Posterior vena cava (tissue), 2 donors: ENCODE measurements around the gene ZBTB12. TPM values are rescaled to one million over a fixed set of nuclear protein-coding genes. Genes with fewer than 3 reads are reported as not detected.

Source experiments
- DNase-seq: peaks from one replicate; pipeline ENCODE4 v3.0.0-alpha.2; 2020; ENCODE audit warnings: low spot score
- intact Hi-C, 2 donors: fragments of 100-400 bp; cut with DNase I; formaldehyde crosslinking; loops; one replicate each; pipeline versions ENCODE4 v1.14.1 to v1.14.2; 2022 to 2023
- total RNA-seq, 2 donors: library from RNA; stranded (reverse); fragmentation: NEBNext Ultra II Directional; extraction: Animal tissue kit (Norgen Biotek cat#: 25700); gene quantifications; one replicate each; pipeline ENCODE4 v1.2.1, GENCODE V29; 2021
- donor health status: DM: yes; HTN: yes; CAD: no.
- donor health status: DM: yes; HTN: yes; CAD: no.

The ZBTB12 gene
- total RNA-seq, 2 donors from 2014 or later = 3.6 to 4.2 TPM

DNA sequence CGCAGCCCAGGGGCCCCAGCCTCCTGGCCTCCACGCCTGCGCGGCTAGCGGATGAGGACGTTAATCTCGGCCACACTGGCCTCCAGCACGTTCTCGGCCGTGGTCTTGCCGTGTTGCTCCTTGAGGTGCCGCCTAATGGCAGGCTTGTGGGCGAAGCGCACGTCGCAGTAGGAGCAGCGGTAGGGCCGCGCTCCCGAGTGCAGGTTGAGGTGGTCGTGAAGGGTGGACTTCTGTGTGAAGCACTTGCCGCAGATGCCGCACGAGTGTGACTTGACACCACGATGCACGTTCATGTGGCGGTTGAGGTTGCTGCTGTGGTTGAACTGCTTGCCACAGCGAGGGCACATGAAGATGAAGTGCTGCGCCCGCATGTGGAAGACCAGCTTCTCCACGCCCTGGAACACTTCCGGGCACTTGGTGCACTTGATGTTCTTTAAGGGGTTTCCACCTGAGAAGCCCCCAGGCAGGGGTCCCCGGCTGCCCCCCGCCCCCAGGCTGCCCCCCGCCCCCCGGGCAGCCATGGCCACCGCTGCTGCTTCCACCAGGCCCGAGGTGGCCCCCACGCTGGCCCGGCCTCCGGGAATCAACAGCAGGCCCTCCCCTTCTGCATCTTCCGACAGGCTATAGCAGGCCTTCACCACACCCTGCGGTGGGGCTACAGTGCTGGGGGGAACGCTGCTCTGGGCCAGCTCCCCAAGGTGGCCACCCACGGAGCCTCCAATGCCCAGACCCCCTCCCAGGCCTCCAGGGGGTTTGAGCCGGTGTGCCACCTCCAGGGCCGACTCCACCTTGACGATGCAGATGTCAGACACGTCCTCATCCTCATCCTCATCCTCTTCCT is 1.8 kb downstream of the ZBTB12 start:
- DNase-seq = no peak
- intact Hi-C loops = loop anchor here (5.0 kb wide), 1 partner anchor 52 kb away; no protein-coding TSS in a partner anchor

GRCh38 chr6:31899215-31899614 is 2.7 kb downstream of the ZBTB12 start:
- intact Hi-C loops = no loop called here
- no peak for DNase-seq

DNA sequence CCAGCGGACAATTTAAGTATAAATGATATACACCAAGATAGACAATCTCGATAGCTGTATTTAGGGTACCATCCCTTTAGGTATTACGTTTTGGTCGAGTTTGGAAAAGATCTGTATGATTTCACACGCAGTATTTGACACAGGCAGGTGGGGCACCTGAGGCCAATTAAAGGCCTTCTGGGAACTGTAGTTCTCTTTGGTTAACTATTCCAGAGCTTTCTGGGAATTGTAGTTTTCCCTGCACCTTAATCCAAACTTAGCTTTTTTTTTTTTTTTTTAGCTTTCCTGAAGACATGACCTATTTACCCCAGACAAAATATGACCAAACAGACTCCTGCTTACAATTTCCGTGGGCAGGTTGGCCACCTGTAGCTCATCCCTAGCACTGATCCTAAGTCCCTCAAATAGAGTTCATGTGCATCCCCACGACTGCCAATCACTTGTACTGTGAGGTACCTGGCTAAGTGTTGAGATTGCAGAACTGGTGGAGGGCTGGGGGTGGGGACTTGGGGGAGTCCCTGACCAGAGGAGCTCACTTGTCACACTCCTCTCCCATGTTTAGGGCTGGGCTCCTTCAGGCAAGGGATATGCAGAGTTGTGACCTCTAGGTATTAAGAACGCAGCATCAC is 3.4 kb downstream of the ZBTB12 start:
- intact Hi-C loops = no loop called here
- DNase-seq = no peak

DNA sequence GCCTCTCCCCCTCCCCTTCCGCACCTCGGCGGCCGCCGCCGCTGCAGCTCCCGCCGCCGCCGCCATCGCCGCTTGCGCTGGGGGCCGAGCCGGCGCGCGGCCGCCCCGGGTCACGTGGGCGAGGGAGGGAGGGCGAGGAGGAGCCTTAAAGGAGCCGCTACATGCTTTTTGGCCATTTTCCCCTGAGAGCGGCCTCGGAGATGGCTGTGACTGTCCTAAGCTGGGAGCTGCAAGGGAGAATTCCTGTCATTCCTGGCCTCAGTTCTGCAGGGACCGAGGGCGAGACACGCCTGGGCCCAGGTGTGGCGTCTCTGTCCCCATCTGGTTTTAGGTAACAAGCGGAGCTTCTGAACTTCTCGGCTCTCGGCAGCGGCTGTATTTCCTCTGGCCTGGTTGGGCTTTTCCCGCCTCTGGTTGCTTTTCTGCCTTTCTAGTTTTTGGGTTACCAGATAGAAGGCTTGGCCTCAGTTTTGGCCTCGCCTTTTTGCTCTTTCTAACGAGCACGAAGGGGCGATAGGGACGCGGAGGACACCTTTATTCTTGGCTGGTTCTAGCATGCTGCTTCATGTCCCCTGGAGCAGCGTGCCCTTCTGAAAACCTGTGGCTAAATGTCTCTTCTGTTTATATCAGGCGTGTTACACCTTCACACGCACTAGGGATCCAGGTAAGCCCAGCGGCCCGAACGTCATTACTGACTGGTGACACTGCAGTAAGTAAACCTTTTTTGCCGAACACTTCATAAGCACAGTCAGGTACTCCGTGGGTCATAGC is 4.1 kb downstream of the ZBTB12 start, which contains the start of gene EHMT2:
Gene EHMT2 (minus strand): TSS at position 87 of the 771 bp plus-strand sequence. CDS start 21 bp downstream, at position 66.
- intact Hi-C loops = no loop called here

GRCh38 chr6:31896856-31897611 is 4.9 kb downstream of the ZBTB12 start:
- intact Hi-C loops = no loop called here
- DNase-seq = peak; percentile 53

More for the DNA sequence above, 4.1 kb downstream of the ZBTB12 start, which contains the start of gene EHMT2:
- DNase-seq = peak; percentile 96

DNA sequence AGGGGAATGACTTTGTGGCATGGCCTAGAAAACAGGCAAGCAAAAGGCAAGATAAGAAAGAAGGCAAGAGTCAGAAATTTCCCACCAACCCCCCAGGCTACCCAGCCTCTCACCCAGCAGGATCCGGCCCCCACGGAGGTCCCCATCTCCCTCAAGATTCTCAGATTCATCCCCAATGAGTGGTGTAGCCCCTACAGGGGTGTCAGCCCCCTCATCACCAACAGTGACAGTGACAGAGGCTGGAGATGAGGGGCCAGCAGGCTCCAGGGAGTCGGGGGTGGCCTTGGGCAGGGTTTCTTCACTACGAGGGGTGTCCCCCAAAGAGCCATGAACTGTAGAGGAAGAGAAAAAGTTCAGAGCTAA is 5.4 kb downstream of the ZBTB12 start:
- no peak for DNase-seq
- intact Hi-C loops = no loop called here

GRCh38 chr6:31892821-31893220 is 9.1 kb downstream of the ZBTB12 start:
- intact Hi-C loops = no loop called here
- no peak for DNase-seq

- intact Hi-C loops = no loop called here
- no peak for DNase-seq
Observed at GRCh38 chr6:31889331-31889972, 12.4 kb downstream of the ZBTB12 start.

GRCh38 chr6:31888276-31889258 is 13.3 kb downstream of the ZBTB12 start:
- no peak for DNase-seq
- intact Hi-C loops = no loop called here

DNA sequence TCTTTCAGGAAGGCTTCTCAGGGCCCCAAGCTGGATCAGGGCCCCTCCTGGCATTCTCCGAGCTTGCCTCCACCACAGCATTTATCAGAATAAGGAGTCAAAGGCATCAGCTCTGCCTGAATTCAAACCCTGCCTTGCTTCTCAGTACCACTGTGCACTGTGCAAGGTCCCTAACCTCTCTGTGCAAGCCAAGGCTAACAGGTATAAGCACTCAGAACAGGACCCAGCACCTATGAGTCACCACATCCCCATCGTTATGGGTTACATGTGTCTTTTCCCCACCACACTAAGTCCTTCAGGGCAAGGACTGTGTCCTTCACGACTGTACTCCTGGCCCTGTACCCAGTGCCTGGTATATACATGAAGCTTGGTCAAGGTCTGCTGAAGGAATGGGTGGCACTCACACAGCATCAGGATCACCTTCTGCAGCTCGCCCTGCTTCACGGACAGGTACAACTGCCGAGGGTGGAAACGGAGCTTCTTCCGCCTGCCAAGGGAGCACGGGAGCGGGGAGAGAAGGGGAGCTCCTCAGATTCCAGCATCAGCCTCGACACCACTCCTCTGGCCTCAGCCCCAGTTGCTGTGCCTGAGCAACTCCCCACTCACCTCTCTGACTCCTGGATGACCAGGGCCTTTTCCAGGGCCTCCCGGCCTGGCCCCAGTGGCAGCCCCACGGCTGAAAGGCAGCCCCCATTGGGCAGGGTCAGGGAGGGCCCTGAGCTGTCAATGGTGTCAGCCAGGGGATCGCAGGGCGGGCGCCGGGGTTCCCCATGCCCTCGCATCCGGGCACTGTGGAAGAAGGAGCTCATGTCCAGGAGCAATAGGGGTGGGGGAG is 14.5 kb downstream of the ZBTB12 start:
- DNase-seq = no peak
- intact Hi-C loops = no loop called here

GRCh38 chr6:31886541-31886991 is 15.3 kb downstream of the ZBTB12 start:
- intact Hi-C loops = no loop called here
- DNase-seq = no peak

DNA sequence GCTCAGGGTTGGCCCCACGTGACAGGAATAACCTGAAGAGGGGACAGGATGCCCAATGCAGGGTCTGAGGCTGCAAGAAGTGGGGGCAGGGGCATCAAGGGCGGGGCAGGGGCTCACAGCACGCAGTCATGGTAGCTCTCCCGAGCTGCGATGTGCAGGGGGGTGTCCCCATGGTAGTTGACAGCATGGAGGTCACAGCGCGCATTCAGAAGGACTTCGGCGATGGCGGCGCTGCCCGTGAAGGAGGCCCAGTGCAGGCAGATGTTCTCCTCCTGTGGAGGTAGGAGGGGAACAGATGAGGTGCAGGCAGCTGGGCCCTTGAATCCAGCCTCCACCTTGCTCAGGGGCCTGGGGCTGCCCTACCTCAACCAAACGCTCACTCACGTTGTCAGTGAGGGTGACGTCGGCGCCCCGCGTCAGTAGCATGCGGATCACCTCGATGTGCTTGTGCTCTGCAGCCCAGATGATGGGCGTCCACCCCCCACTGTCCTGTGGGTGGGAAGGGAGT is 17.3 kb downstream of the ZBTB12 start:
- intact Hi-C loops = no loop called here
- DNase-seq = no peak

DNA sequence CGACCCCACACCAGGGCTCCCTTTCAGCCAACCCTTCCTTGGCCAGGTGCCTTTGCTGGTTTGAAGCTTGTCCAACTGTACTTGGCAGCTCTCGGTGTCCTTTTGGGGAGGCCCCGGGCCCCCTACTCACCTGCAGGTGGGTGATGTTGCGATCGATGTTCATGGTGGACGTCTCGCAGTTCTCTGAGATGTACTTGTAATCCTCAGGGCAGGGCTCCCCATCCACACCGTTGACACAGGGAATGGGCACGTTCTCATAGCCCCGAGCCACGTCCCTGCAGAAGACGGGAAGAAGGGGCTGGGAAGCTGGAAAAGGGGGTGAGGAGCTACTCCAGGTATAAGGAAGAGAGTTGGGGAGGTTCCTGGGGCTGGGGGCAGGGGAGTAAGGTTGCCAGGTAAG is 18.2 kb downstream of the ZBTB12 start:
- intact Hi-C loops = no loop called here
- DNase-seq = no peak

DNA sequence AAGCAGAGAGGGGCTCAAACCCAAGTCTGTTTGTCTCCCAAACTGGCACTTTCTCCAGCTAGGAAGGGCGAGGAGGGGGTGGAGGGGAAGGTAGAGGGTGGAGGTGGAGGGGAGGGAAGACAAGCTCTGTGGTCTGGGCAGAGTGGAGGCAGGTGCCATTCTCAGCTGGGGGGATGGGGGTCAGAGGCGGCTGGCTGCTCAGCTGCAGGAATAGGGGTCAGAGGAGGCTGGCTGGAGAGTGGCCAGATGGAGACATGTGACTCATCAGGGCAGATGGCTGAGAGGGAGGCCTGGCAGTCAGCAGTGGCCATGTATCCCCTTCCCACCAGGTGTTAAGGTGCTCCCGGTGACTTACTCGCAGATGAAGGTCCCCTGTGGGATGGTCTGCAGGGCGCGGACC is 19.5 kb downstream of the ZBTB12 start:
- DNase-seq = no peak
- intact Hi-C loops = no loop called here

DNA sequence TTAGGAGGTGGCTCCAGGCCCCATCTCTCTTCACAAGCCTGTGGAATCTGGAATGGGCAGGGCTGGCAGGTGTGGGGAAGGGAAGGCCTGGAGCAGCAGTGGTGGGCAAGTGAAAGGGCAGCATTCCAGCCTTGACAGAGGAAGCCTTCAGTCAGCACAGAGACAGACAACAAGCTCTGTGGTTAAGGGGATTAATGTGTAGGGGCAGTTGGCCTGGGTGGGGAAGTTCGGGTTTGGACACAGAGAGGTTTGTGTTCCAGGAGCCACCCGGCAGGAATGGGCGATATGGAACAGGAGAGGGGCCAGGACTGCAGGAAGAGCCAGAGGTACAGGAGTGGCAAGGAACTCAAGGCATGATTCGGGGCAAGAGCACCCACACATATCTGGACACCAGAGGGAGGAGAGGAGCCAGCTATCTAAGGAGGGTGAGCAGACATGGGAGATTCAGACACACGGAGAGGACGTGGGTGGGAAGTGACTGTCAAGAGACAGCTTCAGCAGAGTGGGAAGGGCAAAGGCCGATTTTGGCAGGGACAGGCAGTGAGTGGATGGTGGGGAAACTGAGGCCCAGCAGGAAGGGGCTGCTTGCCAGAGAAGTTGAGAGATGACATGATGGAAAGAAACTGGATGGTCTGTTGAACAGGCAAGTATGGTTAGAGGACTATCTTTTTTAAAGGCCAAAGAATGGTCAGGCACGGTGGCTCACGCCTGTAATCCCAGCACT is 20.6 kb downstream of the ZBTB12 start:
- intact Hi-C loops = no loop called here
- DNase-seq = no peak

DNA sequence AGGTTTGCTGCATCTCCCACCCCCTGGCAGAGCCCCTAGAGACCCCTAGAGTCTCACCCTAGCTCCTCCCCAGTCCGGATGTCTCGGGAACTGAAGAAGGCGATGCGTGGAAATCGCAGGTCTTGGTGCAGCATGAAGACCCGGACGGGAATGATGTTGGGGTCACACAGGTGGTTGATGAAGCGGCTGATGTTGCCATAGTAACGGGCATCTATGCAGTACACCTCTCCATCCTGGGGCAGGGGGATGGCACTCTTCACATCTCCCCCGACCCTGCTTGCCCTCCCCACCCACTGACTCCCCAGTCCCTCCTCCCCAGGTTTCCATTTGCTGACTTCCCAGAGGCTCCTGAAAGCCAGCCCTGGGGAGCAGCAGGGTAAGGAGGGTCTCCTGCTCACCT is 21.3 kb downstream of the ZBTB12 start:
- no peak for DNase-seq
- intact Hi-C loops = no loop called here
